Inflammatory macrophage (primary cell): Measurements from ENCODE around the gene NR1D1.
A peak's percentile ranks its signal among the peaks of the same experiment; 100 is the strongest.

Source experiments
- DNase-seq, 2 donors: peaks; one replicate each; pipeline ENCODE4 v3.0.0-alpha.2; 2020 to 2022

Gene NR1D1

GRCh38 chr17:40075201-40075941, 25.0 kb downstream of the NR1D1 start:
- DNase-seq, result peak; percentile 67 to 72

GRCh38 chr17:40074871-40075200, 25.6 kb downstream of the NR1D1 start:
- DNase-seq, result no peak

- no peak for DNase-seq
These were observed 26.2 kb downstream of the NR1D1 start for GRCh38 chr17:40074175-40074512.

- DNase-seq, result no peak
These were observed 26.8 kb downstream of the NR1D1 start for GRCh38 chr17:40073454-40074174.

GRCh38 chr17:40072735-40073346, 27.5 kb downstream of the NR1D1 start:
- DNase-seq, result no peak

- DNase-seq, result no peak
These were observed 28.2 kb downstream of the NR1D1 start for GRCh38 chr17:40072040-40072734.

- no peak for DNase-seq
These were observed 28.9 kb downstream of the NR1D1 start for GRCh38 chr17:40071313-40072039.

- no peak for DNase-seq
These were observed 29.6 kb downstream of the NR1D1 start for GRCh38 chr17:40070709-40071312.

GRCh38 chr17:40069751-40070708, 30.4 kb downstream of the NR1D1 start:
- no peak for DNase-seq

GRCh38 chr17:40068917-40069750, 31.3 kb downstream of the NR1D1 start:
- peak; percentile 42 to 57 for DNase-seq

- DNase-seq, result no peak
These were observed 31.8 kb downstream of the NR1D1 start for GRCh38 chr17:40068584-40068916.

GRCh38 chr17:40068129-40068581, 32.2 kb downstream of the NR1D1 start:
- no peak for DNase-seq

GRCh38 chr17:40067710-40068109, 32.7 kb downstream of the NR1D1 start:
- DNase-seq, result no peak

GRCh38 chr17:40065769-40066510, 34.4 kb downstream of the NR1D1 start:
- DNase-seq, result no peak

GRCh38 chr17:40064971-40065768, 35.2 kb downstream of the NR1D1 start:
- no peak for DNase-seq

- peak; percentile 95 to 99 for DNase-seq
These were observed 36.4 kb downstream of the NR1D1 start for GRCh38 chr17:40063901-40064531.

GRCh38 chr17:40063187-40063771, 37.1 kb downstream of the NR1D1 start:
- DNase-seq, result peak; percentile 83 to 90
